NCI-H446 (cell line): Measurements from ENCODE around the gene PPP1R3A.

Experiments used
- DNase-seq, 2 experiments: peaks; one replicate each; lab custom pipeline; 2025; lab: John Stamatoyannopoulos, UW

PPP1R3A gene

DNA sequence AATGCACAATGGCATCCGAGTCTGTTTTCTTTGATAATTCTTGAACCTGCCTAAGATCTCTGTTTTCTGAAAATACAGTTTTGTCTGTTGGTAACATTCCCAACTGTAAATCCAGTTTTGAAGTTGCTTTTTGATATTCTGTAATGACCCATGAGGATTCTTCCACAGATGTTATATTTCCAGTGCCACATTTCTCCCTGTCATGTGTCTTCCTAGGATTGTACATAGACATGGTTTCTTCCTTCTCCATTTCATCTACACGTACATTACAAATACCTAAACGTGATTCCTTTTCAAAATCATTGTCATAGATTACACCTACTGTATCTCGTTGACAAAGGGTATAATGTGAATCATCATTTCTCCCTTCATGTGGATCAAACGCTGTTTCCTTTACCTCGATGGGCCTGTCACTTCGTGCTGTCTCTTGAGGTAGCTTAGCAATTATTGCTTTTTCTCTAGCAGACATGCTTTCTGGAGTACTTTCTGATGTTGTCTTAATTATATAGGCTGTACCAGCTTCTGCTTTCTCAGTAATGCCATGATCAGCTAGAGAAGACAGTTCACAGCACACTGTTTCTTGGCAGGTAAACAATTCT, 40.3 kb downstream of the PPP1R3A start:
- DNase-seq: no peak

- no peak for DNase-seq
Observed at GRCh38 chr7:113875224-113875623, 43.6 kb downstream of the PPP1R3A start.

GRCh38 chr7:113873554-113874151, 45.2 kb downstream of the PPP1R3A start:
- no peak for DNase-seq

- no peak for DNase-seq
Observed at GRCh38 chr7:113872981-113873380, 45.8 kb downstream of the PPP1R3A start.

GRCh38 chr7:113867325-113867724, 51.5 kb downstream of the PPP1R3A start:
- no peak for DNase-seq

GRCh38 chr7:113856010-113856409, 62.8 kb downstream of the PPP1R3A start:
- no peak for DNase-seq

DNA sequence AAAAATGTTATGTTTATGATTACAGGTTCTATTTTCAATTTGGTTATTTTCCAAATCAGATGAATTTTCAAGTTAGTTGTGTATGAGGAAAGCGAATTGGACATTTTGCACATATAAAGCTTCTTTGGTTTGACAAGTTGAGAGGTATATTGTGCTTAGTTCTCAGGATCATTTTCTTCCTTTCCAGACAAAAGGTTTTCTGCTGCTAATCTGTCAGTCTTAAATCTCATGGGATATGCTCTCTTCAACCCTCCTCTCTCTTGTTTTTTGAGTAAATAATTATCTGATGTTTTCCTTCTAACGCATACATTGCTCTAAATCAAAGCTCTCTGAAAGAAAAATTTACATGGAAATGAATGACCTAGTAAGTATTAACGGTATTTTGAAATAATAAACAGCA, 77.9 kb downstream of the PPP1R3A start:
- DNase-seq: no peak

GRCh38 chr7:113835367-113835766, 83.4 kb downstream of the PPP1R3A start:
- DNase-seq: no peak

DNA sequence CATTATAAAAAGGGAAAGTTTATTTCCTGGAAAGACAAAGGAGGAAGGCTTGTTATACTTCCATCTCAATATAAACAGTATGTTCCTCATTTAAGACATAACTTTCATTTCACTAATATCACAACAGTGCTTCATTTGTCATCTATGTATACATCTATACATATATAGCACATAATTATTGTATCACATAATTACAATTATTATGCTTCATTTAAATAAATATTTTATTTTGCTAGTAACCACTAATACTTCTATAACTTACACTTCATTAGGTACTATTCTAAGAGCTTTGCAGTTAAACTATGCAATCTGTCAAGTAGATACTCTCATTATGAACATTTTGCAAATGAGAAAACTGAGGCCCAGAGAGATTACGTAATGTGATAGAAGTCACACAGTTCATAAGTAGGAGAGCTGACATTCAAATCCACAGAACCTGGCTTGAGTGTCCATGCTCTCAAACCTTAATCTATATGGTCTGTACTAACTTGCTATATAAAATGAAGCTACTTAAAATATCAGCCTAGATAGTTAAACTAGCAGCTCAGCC, 86.5 kb downstream of the PPP1R3A start:
- no peak for DNase-seq

- DNase-seq: no peak
Observed at GRCh38 chr7:113831556-113831955, 87.3 kb downstream of the PPP1R3A start.

- no peak for DNase-seq
Observed at GRCh38 chr7:113828581-113828980, 90.2 kb downstream of the PPP1R3A start.
